DND-41 (cell line): Measurements from ENCODE around the gene C11orf58.

Experiments
- ATAC-seq: fragments of 200-7000 bp; cut with Tn5 transposase; 3 replicates; pipeline ENCODE4 v1.9.1; 2021; ENCODE audit warnings: low read depth; ENCODE audit not compliant: insufficient read depth
- DNase-seq: peaks from one replicate; pipeline ENCODE4 v3.0.0-alpha.2; 2020
- H2AFZ ChIP-seq: 2 replicates; pipeline ENCODE4 v1.6.0; 2012; ENCODE audit warnings: low read depth, low read length
- H3K27ac ChIP-seq: 2 replicates; pipeline ENCODE4 v1.5.1; 2012; ENCODE audit warnings: low read length, inconsistent platforms
- H3K27me3 ChIP-seq: fragments of 200-600 bp; sonication (generic); 2 replicates; pipeline ENCODE4 v1.6.0; 2012; ENCODE audit warnings: low read length, mild to moderate bottlenecking, inconsistent platforms; ENCODE audit not compliant: insufficient read depth, poor library complexity
- H3K36me3 ChIP-seq: 2 replicates; pipeline ENCODE4 v1.5.1; 2012; ENCODE audit warnings: low read length, inconsistent platforms; ENCODE audit not compliant: insufficient read depth
- H3K4me1 ChIP-seq: 2 replicates; pipeline ENCODE4 v1.5.1; 2012; ENCODE audit warnings: mild to moderate bottlenecking, low read length; ENCODE audit not compliant: insufficient read depth
- H3K4me2 ChIP-seq: 2 replicates; pipeline ENCODE4 v1.6.0; 2012; ENCODE audit warnings: mild to moderate bottlenecking, moderate library complexity, low read length, inconsistent platforms; ENCODE audit not compliant: insufficient read depth
- H3K4me3 ChIP-seq, 2 experiments: fragments of 200-600 bp in 1 of 2; shearing (Covaris generic) in 1 of 2; 2 replicates each; pipeline ENCODE4 v1.5.1; 2012 to 2016; ENCODE audit warnings: inconsistent platforms in 2 of 2, low read length in 2 of 2, mild to moderate bottlenecking in 2 of 2, low read depth in 1 of 2, moderate library complexity in 1 of 2
- H3K79me2 ChIP-seq: 2 replicates; pipeline ENCODE4 v1.6.0; 2012; ENCODE audit warnings: low read length, inconsistent platforms; ENCODE audit not compliant: insufficient read depth
- H3K9ac ChIP-seq: 2 replicates; pipeline ENCODE4 v1.6.0; 2012; ENCODE audit warnings: low read depth, mild to moderate bottlenecking, inconsistent platforms, low read length, moderate library complexity
- H3K9me3 ChIP-seq: 2 replicates; pipeline ENCODE4 v1.5.1; 2012; ENCODE audit warnings: low read length, moderate library complexity, mild to moderate bottlenecking, inconsistent platforms; ENCODE audit not compliant: insufficient read depth, severe bottlenecking
- H4K20me1 ChIP-seq: 2 replicates; pipeline ENCODE4 v1.6.0; 2012; ENCODE audit warnings: low read length; ENCODE audit not compliant: insufficient read depth
- CTCF ChIP-seq: IDR thresholded peaks from 2 replicates; pipeline ENCODE4 v1.5.1; 2012; ENCODE audit warnings: borderline replicate concordance, low read length, moderate library complexity, mild to moderate bottlenecking; ENCODE audit not compliant: poor library complexity, severe bottlenecking; ENCODE audit errors: extremely low read depth
- EZH2 ChIP-seq: IDR thresholded peaks from 3 replicates; pipeline ENCODE4 v1.6.1; 2012; ENCODE audit warnings: borderline replicate concordance, low read depth, mild to moderate bottlenecking, moderate library complexity, low read length, inconsistent platforms; ENCODE audit not compliant: severe bottlenecking

C11orf58 gene

GRCh38 chr11:16749092-16749491 lies 10.6 kb downstream of the C11orf58 start:
- Histone ChIP-seq H3K36me3 (peaks cover 100% of the 10 kb centered on the region), H3K4me2 (no peak overlapping the region), H3K9me3 (no peaks in the 10 kb centered on the region), H4K20me1 (peaks cover 40% of the 10 kb centered on the region), H3K79me2 (peaks cover 44% of the 10 kb centered on the region), H2AFZ (no peak overlapping the region), H3K27me3 (no peaks in the 10 kb centered on the region), H3K4me1 (no peaks in the 10 kb centered on the region), H3K4me3 (no peak overlapping the region), H3K9ac (no peak overlapping the region), H3K27ac (no peak overlapping the region)
- TF ChIP-seq CTCF (no peak), EZH2 (no peak)
- DNase-seq, result no peak
- no peak for ATAC-seq

GRCh38 chr11:16749666-16750065 lies 11.2 kb downstream of the C11orf58 start:
- H3K9me3 ChIP-seq, result no peaks in the 10 kb centered on the region
- no peak overlapping the region for H3K4me3 ChIP-seq
- DNase-seq, result no peak
- no peak overlapping the region for H3K9ac ChIP-seq
- H3K27me3 ChIP-seq, result no peaks in the 10 kb centered on the region
- no peak overlapping the region for H3K27ac ChIP-seq
- no peak overlapping the region for H2AFZ ChIP-seq
- peaks cover 99% of the 10 kb centered on the region for H3K36me3 ChIP-seq
- TF ChIP-seq EZH2 (no peak), CTCF (no peak)
- ATAC-seq, result no peak
- H4K20me1 ChIP-seq, result peaks cover 35% of the 10 kb centered on the region
- H3K4me2 ChIP-seq, result no peak overlapping the region
- peaks cover 38% of the 10 kb centered on the region for H3K79me2 ChIP-seq
- H3K4me1 ChIP-seq, result no peaks in the 10 kb centered on the region

GRCh38 chr11:16750417-16750816 lies 12.0 kb downstream of the C11orf58 start:
- ATAC-seq (no peak), DNase-seq (no peak)
- Histone ChIP-seq H3K4me1 (no peaks in the 10 kb centered on the region), H3K79me2 (peaks cover 31% of the 10 kb centered on the region), H3K27me3 (no peaks in the 10 kb centered on the region), H3K36me3 (peaks cover 98% of the 10 kb centered on the region), H2AFZ (no peak overlapping the region), H3K27ac (no peak overlapping the region), H3K9me3 (no peaks in the 10 kb centered on the region), H3K4me2 (no peak overlapping the region), H3K9ac (no peak overlapping the region), H4K20me1 (peaks cover 28% of the 10 kb centered on the region), H3K4me3 (no peak overlapping the region)
- TF ChIP-seq CTCF (no peak), EZH2 (no peak)
